GM12872 (cell line): ENCODE measurements around the gene CPXM1.

ENCODE experiments used
- TF ChIP-seq, protein P1 (sequence below): IDR thresholded peaks from 3 replicates; pipeline ENCODE4 v1.5.1; 2011; ENCODE audit warnings: low read depth, mild to moderate bottlenecking, low read length, moderate library complexity; ENCODE audit not compliant: insufficient read depth

CPXM1 gene

DNA sequence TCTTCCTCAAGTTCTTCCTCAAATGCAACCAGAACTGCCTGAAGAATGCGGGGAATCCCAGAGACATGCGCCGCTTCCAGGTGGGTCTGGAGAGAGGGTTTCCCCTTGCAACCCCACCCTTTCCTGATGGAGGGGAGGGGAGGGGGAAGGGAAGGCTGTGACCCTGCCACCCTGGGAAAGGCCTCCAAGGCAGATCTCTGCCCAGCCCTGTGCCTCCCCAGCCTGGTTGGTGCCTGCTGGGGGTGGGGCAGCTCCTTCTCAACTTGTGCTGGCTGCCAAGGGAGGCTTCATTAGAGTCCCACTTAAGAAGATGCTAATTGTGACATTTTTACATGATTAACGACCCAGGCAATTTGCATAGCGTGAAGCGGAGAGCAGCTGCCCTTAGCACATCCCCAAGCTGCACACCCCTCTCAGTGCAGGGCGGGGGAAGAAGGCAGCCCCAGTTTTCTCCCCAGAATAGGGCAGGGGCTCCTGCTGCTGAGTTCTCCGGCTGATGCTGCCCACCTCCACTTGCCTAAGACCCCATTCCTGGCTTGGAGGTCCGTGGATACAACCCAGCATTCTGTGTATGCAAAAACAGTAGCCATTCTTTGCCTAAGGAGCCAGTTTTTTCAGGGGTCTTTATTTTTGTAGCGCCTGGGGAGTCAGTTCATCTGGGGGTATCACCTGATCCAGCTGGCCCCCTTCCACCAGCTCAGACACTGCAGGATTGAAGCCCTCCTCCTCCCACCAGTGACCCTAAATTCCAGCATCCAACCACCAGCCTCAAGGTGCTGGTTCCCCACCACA, 51.7 kb downstream of the CPXM1 start:
- TF ChIP-seq, protein P1, sequence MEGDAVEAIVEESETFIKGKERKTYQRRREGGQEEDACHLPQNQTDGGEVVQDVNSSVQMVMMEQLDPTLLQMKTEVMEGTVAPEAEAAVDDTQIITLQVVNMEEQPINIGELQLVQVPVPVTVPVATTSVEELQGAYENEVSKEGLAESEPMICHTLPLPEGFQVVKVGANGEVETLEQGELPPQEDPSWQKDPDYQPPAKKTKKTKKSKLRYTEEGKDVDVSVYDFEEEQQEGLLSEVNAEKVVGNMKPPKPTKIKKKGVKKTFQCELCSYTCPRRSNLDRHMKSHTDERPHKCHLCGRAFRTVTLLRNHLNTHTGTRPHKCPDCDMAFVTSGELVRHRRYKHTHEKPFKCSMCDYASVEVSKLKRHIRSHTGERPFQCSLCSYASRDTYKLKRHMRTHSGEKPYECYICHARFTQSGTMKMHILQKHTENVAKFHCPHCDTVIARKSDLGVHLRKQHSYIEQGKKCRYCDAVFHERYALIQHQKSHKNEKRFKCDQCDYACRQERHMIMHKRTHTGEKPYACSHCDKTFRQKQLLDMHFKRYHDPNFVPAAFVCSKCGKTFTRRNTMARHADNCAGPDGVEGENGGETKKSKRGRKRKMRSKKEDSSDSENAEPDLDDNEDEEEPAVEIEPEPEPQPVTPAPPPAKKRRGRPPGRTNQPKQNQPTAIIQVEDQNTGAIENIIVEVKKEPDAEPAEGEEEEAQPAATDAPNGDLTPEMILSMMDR, result no peak

DNA sequence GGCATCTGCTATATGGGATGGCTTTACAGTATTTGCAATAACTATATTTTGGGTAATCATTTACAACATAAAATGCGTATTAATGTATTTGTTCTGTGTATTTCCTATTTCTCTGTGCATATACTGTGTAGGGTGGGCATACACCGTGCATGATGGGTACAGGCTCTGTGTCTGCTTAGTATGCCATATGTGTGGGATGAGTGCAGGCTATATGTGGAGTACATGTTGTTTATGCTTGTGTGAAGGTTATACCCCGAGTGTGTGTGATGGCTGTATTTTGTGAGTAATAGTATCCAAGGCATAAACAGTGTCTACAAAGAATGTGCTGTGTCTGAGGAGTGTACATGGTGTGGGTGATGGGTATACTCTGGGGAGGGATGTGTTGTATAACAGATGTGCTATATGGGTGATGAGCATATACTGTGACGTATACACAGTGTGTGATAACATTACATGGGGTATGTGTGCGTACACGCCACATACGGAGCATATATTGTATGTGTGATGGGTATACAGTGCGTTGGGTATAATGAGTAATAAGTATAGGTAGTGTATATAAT, 52.7 kb downstream of the CPXM1 start:
- TF ChIP-seq, protein P1, result no peak

DNA sequence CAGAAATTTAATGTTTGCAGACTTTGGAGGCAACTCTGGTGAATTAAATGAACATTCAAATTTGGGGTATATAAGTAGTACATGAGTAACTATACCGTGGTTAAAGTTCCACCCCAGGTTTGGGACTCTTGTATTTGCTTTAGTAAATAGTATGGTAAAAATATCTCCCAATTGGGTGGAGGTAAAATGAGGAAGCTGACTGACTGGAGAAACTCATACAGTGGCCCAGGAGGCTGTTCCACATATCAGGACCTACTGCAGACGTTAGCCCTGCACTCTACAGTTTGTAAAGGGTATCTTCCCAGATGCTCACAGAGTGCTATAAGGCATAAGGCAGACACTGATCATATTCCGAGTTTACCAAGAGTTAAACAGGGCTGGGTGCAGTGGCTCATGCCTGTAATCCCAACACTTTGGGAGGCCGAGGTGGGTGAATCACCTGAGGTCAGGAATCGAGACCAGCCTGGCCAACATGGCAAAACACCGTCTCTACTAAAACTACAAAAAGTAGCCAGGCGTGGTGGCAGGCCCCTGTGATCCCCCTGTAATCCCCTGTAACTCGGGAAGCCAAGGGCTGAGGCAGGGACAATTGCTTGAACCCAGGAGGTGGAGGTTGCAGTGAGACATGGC, 53.7 kb downstream of the CPXM1 start:
- TF ChIP-seq, protein P1, result no peak

DNA sequence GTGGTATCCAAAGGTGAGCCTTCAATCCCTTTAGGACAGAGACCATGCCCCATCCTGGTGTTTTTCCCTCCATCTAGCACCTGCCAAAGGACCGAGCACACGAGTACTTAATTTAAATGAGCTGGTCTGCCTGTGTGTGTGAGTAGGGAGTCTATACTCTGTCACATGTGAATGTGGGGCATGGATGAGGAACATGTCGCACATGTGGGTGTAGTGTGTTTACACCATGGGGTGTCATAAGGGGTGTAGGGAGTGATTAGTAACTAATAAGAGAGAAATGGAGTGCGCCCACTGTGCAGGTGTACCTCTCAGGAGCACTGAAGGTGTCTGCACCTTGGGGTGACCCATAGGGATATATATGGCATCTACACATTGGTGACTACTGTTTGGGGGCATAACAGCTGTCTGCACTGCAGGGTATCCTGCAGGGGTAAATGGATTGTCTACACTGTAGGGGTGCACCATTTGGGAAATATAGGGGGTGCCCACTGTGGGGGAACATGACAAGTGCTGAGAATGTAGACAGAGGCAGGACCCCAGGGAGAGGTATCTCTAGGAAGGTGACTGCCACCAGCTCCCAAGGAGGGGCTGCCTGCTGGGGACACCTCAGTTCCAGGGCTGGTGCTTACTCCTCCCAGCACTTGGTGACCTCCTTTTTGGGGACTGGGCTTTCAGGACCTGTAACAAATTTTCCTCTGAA, 54.3 kb downstream of the CPXM1 start:
- TF ChIP-seq, protein P1, result no peak

DNA sequence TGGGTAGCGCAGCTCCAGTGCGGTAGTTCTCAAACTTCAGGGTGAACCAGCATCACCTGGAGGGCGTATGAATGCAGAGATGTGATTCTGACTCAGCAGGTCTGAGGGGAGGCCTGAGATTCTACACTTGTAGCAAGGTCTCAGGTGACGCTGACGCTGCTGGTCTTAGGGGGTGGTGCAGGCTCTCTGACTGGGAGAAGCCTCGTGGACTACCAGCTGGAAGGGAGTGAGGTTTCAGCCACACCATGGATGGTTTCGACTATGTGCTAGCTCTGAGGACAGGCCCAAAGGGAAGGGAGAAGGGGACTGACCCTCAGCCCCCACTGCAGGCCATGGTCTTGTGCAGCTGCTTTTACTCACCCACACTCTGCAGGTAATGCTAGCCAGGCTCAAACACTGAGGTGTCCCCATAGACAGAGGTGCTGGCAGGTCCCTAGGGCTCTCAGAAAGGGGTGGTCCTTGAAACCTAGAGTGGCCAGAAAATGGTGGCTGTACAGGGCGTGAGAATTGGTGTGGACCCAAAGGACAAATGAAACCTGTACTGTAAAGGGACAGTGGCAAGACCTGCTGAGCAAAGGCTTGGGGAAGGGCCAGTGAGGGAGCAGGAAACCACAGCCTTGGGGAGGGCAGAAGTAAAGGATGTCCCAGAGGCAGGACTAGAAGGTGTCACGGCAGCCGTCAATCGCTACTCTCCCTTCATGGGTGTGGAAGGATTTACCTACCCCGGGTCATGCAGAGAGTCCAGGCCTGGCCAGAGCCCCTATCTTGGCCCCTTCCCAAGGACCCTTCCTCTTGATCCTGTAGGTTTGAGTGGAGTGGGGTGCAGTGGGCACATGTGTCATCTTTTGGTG, 55.1 kb downstream of the CPXM1 start:
- TF ChIP-seq, protein P1, result no peak
